ENCODE results near the gene PRKAA2. TPM values are rescaled to one million over a fixed set of nuclear protein-coding genes. Genes with fewer than 3 reads are reported as not detected.

The PRKAA2 gene
- total RNA-seq, 1 experiment from 2014 or later, result 4.5 TPM

DNA sequence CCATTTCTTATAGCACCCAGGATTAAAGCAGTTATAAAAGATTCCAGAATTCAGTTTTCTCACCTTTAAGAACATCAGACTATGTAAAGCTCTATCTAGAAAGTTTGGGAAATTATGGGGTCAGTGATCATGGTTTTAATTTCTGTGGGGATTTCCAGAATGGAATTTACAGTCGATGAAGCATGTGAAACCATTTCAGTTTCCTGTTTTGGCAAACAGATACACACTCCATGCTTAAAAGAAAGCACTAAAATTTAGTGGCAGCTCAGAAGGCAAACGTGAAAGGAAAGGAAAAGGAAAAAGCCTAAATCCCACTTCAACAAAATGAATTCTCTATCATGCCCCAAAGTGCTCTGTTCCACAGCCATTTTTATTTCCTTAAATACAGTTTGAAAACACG lies 113.7 kb downstream of the PRKAA2 start:
- Histone ChIP-seq H3F3A (ENCODE audit: low read length, unreplicated experiment) (no peaks in the 10 kb centered on the region), H3K9me2 (replicated peaks; ENCODE audit: low read length) (no peaks in the 10 kb centered on the region), H3K9ac (ENCODE audit: low read length) (no peak overlapping the region), H3K27ac (ENCODE audit: low read length) (no peak overlapping the region), H3K4me3 (ENCODE audit: low read length) (no peak overlapping the region), H3K36me3 (ENCODE audit: low read depth, low read length) (no peaks in the 10 kb centered on the region), H4K20me1 (ENCODE audit: low read length) (no peaks in the 10 kb centered on the region), H3K4me2 (ENCODE audit: low read length) (no peak overlapping the region), H3K9me3 (ENCODE audit: low read length) (no peaks in the 10 kb centered on the region), H2AFZ (ENCODE audit: low read length) (no peak overlapping the region), H3K27me3 (ENCODE audit: low read length) (no peaks in the 10 kb centered on the region), H3K79me2 (ENCODE audit: low read length) (no peaks in the 10 kb centered on the region), H3K4me1 (ENCODE audit: insufficient read depth, low read length) (0 out of 2 replicates have a peak, but pooled peaks cover 4% of the 10 kb centered on the region)
- ATAC-seq, result no peak
- DNase-seq, result no peak
- TF ChIP-seq EZH2 (IDR thresholded peaks at IDR 0.05; ENCODE audit: low read length, unreplicated experiment) (no peak), EZH2phosphoT487 (IDR thresholded peaks at IDR 0.05; ENCODE audit: borderline replicate concordance, low read length) (no peak)
- TF ChIP-seq, protein P1, sequence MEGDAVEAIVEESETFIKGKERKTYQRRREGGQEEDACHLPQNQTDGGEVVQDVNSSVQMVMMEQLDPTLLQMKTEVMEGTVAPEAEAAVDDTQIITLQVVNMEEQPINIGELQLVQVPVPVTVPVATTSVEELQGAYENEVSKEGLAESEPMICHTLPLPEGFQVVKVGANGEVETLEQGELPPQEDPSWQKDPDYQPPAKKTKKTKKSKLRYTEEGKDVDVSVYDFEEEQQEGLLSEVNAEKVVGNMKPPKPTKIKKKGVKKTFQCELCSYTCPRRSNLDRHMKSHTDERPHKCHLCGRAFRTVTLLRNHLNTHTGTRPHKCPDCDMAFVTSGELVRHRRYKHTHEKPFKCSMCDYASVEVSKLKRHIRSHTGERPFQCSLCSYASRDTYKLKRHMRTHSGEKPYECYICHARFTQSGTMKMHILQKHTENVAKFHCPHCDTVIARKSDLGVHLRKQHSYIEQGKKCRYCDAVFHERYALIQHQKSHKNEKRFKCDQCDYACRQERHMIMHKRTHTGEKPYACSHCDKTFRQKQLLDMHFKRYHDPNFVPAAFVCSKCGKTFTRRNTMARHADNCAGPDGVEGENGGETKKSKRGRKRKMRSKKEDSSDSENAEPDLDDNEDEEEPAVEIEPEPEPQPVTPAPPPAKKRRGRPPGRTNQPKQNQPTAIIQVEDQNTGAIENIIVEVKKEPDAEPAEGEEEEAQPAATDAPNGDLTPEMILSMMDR (conservative IDR thresholded peaks at IDR 0.05; ENCODE audit: low read depth, low read length), result no peak
- ChIA-PET CTCF (no interaction called here), POLR2A (ENCODE audit: unreplicated experiment) (no interaction called here)
- BruUV-seq (replicated peaks), result no TSS peak
- intact Hi-C loops (cut with micrococcal nuclease), result no loop called here

Other genes starting within 250 kb of the PRKAA2 start
- 32.8 and 41.0 TPM in 2 replicates for gene PLPP3, start 65.8 kb upstream of the PRKAA2 start, total RNA-seq (2014; rRNA removed)
- gene FYB2, start 174.1 kb downstream of the PRKAA2 start, total RNA-seq (2014; rRNA removed), result not detected in 2 replicates
- not detected in 2 replicates for gene C8A, start 209.5 kb downstream of the PRKAA2 start, total RNA-seq (2014; rRNA removed)